ENCODE data around the gene SMPDL3A.

The SMPDL3A gene

DNA sequence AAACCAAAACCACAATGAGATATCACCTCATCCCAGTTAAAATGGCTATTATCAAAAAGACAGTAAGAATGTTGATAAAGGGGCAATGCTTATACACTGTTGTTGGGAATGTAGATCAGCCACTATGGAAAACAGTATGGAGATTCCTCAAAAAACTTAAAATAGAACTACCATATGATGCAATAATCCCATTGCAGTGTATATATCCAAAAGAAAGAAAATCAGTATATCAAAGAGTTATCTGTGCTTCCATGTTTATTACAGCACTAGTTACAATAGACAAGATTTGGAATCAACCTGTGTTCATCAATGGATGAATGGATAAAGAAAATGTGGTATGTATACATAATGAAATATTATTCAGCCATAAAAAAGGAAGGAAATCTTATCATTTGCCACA is 13.1 kb upstream of the SMPDL3A start:
- TF ChIP-seq, protein P1, sequence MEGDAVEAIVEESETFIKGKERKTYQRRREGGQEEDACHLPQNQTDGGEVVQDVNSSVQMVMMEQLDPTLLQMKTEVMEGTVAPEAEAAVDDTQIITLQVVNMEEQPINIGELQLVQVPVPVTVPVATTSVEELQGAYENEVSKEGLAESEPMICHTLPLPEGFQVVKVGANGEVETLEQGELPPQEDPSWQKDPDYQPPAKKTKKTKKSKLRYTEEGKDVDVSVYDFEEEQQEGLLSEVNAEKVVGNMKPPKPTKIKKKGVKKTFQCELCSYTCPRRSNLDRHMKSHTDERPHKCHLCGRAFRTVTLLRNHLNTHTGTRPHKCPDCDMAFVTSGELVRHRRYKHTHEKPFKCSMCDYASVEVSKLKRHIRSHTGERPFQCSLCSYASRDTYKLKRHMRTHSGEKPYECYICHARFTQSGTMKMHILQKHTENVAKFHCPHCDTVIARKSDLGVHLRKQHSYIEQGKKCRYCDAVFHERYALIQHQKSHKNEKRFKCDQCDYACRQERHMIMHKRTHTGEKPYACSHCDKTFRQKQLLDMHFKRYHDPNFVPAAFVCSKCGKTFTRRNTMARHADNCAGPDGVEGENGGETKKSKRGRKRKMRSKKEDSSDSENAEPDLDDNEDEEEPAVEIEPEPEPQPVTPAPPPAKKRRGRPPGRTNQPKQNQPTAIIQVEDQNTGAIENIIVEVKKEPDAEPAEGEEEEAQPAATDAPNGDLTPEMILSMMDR (IDR thresholded peaks at IDR 0.05; ENCODE audit: control extremely low read depth, extremely low read depth, low read depth, missing control alignments), result no peak
- ChIA-PET CTCF (no interaction called here), POLR2A (no interaction called here)
- DNase-seq (ENCODE audit: extremely low spot score), result no peak

DNA sequence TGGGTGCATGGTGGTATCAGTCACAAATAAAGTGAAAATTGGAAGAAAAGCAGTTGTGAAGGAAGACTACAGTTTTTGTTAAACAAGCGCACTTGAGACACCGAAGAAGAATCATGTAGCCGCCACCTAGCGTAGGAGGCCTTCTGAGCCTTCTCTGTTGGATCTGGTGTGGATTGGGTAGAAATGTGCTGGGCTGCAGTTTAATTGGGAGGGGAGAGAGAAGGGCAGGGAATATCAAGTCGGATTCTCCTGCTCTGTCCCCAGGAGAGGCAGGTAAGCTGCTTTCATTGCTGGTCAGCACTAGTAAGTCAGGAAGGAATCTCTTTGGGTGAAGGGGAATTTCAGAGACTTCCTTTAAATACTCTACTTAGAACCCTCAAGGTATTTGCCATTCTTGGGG is 10.8 kb upstream of the SMPDL3A start:
- POLR2A ChIA-PET, result no interaction called here
- no peak for DNase-seq (ENCODE audit: extremely low spot score)
- CTCF ChIA-PET, result no interaction called here
- TF ChIP-seq, protein P1 (IDR thresholded peaks at IDR 0.05; ENCODE audit: control extremely low read depth, extremely low read depth, low read depth, missing control alignments), result no peak

DNA sequence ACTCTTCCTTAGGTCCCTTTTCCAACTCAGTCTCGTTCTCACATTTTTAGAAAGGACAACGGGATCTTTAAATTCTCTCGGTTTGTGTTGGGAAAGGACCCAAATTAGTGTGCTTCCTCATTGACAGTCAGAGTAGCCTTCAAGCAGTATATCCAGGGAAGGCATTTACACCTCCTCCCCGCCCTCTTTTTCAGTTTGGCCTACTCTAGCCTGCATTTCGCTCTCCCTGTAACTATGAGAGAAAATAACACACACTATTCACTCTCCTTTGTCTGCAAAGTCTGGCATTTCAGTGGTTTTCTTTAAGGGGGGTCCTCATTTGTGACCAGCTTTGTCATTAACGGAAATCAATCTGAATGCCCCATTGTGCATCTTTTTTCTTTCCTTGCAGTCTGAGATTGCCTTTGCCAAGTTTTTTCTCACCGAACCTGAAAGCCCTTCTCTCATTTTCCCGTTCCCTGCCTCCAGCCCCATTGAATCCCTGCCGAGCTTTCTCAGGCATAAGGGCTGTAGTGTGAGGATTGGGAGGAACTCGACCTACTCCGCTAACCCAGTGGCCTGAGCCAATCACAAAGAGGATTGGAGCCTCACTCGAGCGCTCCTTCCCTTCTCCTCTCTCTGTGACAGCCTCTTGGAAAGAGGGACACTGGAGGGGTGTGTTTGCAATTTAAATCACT is 9.9 kb upstream of the SMPDL3A start:
- TF ChIP-seq, protein P1 (IDR thresholded peaks at IDR 0.05; ENCODE audit: control extremely low read depth, extremely low read depth, low read depth, missing control alignments), result no peak
- DNase-seq (ENCODE audit: extremely low spot score), result no peak
- CTCF ChIA-PET, result interaction anchor here (1.0 kb wide), 1 partner anchor 11 kb away, joined by 3 read pairs; no protein-coding TSS in a partner anchor
- POLR2A ChIA-PET, result no interaction called here

DNA sequence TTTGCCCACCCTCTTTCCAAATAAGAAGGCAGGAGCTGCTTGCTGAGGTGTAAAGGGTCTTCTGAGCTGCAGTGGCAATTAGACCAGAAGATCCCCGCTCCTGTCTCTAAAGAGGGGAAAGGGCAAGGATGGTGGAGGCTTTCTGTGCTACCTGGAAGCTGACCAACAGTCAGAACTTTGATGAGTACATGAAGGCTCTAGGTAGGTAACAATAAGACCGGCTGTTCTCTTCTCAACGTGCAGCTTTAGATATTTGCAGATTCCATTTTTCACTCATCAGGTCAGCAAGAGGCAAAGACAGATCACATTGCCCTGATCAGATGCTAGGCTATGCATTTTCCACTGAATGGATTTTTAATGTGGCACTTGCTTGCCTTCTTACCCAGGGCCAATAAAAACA is 9.4 kb upstream of the SMPDL3A start, which contains the start of gene FABP7:
Gene FABP7 (plus strand): TSS at position 50 of the 400 bp plus-strand sequence. CDS start 79 bp downstream, at position 129.
- no peak for DNase-seq (ENCODE audit: extremely low spot score)
- POLR2A ChIA-PET, result no interaction called here
- CTCF ChIA-PET, result interaction anchor here (1.0 to 1.1 kb wide), 2 partner anchors 12 to 60 kb away, joined by 3 read pairs; no protein-coding TSS in a partner anchor
- TF ChIP-seq, protein P1 (IDR thresholded peaks at IDR 0.05; ENCODE audit: control extremely low read depth, extremely low read depth, low read depth, missing control alignments), result no peak

DNA sequence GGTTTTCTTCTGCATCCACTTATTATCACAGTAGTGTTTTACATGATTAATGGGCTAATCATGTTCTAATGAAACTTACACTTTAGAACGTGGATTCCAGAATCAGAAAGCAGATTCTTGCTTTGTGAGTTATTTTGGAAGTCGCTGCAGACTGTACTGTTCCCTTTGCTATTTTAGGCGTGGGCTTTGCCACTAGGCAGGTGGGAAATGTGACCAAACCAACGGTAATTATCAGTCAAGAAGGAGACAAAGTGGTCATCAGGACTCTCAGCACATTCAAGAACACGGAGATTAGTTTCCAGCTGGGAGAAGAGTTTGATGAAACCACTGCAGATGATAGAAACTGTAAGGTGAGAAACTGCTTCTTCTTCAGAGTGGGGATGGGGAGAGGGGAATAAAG is 8.9 kb upstream of the SMPDL3A start:
- no peak for DNase-seq (ENCODE audit: extremely low spot score)
- TF ChIP-seq, protein P1 (IDR thresholded peaks at IDR 0.05; ENCODE audit: control extremely low read depth, extremely low read depth, low read depth, missing control alignments), result no peak
- ChIA-PET POLR2A (no interaction called here), CTCF (interaction anchor here (1.0 to 1.1 kb wide), 2 partner anchors 12 to 59 kb away, joined by 3 read pairs; no protein-coding TSS in a partner anchor)

DNA sequence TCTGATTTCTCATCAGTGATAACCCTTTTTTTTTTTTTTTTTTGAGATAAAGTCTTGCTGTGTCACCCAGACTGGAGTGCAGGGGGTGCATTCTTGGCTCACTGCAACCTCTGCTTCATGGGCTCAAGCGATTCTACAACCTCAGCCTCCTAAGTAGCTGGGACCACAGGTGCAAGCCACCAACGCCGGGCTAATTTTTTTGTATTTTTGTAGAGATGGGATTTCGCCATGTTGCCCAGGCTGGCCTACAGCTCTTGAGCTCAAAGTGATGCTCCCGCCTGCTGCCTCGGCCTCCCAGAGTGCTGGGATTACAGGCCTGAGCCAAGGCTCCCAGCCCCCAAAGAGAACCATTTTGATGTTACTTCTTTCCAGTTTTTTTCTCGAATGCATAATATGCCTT is 7.3 kb upstream of the SMPDL3A start:
- no peak for DNase-seq (ENCODE audit: extremely low spot score)
- TF ChIP-seq, protein P1 (IDR thresholded peaks at IDR 0.05; ENCODE audit: control extremely low read depth, extremely low read depth, low read depth, missing control alignments), result no peak
- POLR2A ChIA-PET, result no interaction called here
- CTCF ChIA-PET, result interaction anchor here (1.0 kb wide), 1 partner anchor 9 kb away, joined by 3 read pairs; no protein-coding TSS in a partner anchor

Measured in GM10248 (cell line).